Endothelial cell of umbilical vein (primary cell): ENCODE data around the gene CAPN8. TPM values are rescaled to one million over a fixed set of nuclear protein-coding genes. Genes with fewer than 3 reads are reported as not detected.

Experiments used
- BruUV-seq: library from RNA; stranded (reverse); fragments of 400-500 nt; replicated peaks from 2 replicates; lab custom pipeline; 2021; lab: Mats Ljungman, UMichigan
- CTCF ChIA-PET: fragments of 300-600, 350-600 bp; sonication (Branson Sonifier 250); formaldehyde crosslinking; loops from one replicate; lab custom pipeline; 2021; ENCODE audit warnings: antibody characterized with exemption, inconsistent platforms; lab: Charles Lee
- POLR2A ChIA-PET: fragments of 300-600, 350-600 bp; sonication (Branson Sonifier 250); formaldehyde crosslinking; loops from one replicate; lab custom pipeline; 2021; ENCODE audit warnings: antibody characterized with exemption, inconsistent platforms; lab: Charles Lee
- DNase-seq: peaks from one replicate; pipeline ENCODE4 v3.0.0-alpha.2; 2011; ENCODE audit warnings: low read depth, low spot score
- FAIRE-seq: peaks from 2 replicates; lab custom pipeline; 2011; peaks lifted over from hg19 to GRCh38; lab: Jason Lieb, UNC
- H2AFZ ChIP-seq: 2 replicates; pipeline ENCODE4 v1.6.0; 2012; ENCODE audit warnings: low read depth, low read length, control low read depth, inconsistent platforms
- H3K27ac ChIP-seq: 2 replicates; pipeline ENCODE4 v1.5.1; 2011; ENCODE audit warnings: low read depth, mild to moderate bottlenecking, control low read depth, low read length, moderate library complexity; ENCODE audit not compliant: insufficient read depth
- H3K27me3 ChIP-seq, 2 experiments: 2 replicates each; pipeline versions ENCODE4 v1.6.0 to v1.6.1; 2011; ENCODE audit warnings: low read length in 2 of 2, mixed read lengths in 1 of 2; ENCODE audit not compliant: control insufficient read depth in 2 of 2, insufficient read depth in 2 of 2
- H3K36me3 ChIP-seq, 2 experiments: 2 replicates in 1 of 2; 3 replicates in 1 of 2; pipeline ENCODE4 v1.5.1; 2011; ENCODE audit warnings: low read length in 2 of 2, mild to moderate bottlenecking in 1 of 2, moderate library complexity in 1 of 2; ENCODE audit not compliant: control insufficient read depth in 2 of 2, insufficient read depth in 2 of 2; ENCODE audit errors: extremely low read depth in 1 of 2
- H3K4me1 ChIP-seq: 3 replicates; pipeline ENCODE4 v1.5.1; 2011; ENCODE audit warnings: mild to moderate bottlenecking, low read length; ENCODE audit not compliant: control insufficient read depth, insufficient read depth; ENCODE audit errors: extremely low read depth
- H3K4me2 ChIP-seq: 2 replicates; pipeline ENCODE4 v1.6.1; 2011; ENCODE audit warnings: low read length, control low read depth, mixed read lengths; ENCODE audit not compliant: insufficient read depth
- H3K4me3 ChIP-seq, 3 experiments: fragments of 200-600 bp in 1 of 3; sonication (generic), shearing (Covaris generic) in 1 of 3; replicated peaks in 1 of 3; 2 replicates each; pipeline ENCODE4 v1.5.1; 2011 to 2016; ENCODE audit warnings: control low read depth in 3 of 3, low read length in 3 of 3, mild to moderate bottlenecking in 2 of 3, inconsistent platforms in 1 of 3, low read depth in 1 of 3, moderate library complexity in 1 of 3; ENCODE audit not compliant: insufficient read depth in 1 of 3
- H3K79me2 ChIP-seq: 2 replicates; pipeline ENCODE4 v1.6.0; 2012; ENCODE audit warnings: low read length, inconsistent platforms; ENCODE audit not compliant: control insufficient read depth, insufficient read depth
- H3K9ac ChIP-seq: replicated peaks from 2 replicates; pipeline ENCODE3; 2011; ENCODE audit warnings: low read length, control low read depth; ENCODE audit not compliant: insufficient read depth; ENCODE audit errors: extremely low read depth
- H3K9me1 ChIP-seq: replicated peaks from 3 replicates; pipeline ENCODE4 v1.6.0; 2011; ENCODE audit warnings: mild to moderate bottlenecking, low read length; ENCODE audit not compliant: control insufficient read depth, insufficient read depth; ENCODE audit errors: extremely low read depth
- H3K9me3 ChIP-seq: replicated peaks from 2 replicates; pipeline ENCODE4 v1.5.1; 2012; ENCODE audit warnings: low read length, inconsistent platforms; ENCODE audit not compliant: control insufficient read depth, insufficient read depth
- H4K20me1 ChIP-seq: replicated peaks from 2 replicates; pipeline ENCODE3; 2011; ENCODE audit warnings: mild to moderate bottlenecking, low read length; ENCODE audit not compliant: control insufficient read depth, insufficient read depth; ENCODE audit errors: extremely low read depth
- EZH2 ChIP-seq: IDR thresholded peaks from 2 replicates; pipeline ENCODE4 v1.6.1; 2012; ENCODE audit warnings: borderline replicate concordance, low read depth, mild to moderate bottlenecking, moderate library complexity, low read length, inconsistent platforms; ENCODE audit not compliant: severe bottlenecking
- FOS ChIP-seq: IDR thresholded peaks from 2 replicates; pipeline ENCODE4 v1.6.1; 2011; ENCODE audit warnings: mild to moderate bottlenecking, low read length, moderate library complexity, borderline replicate concordance; ENCODE audit not compliant: insufficient read depth
- GATA2 ChIP-seq: IDR thresholded peaks from 2 replicates; pipeline ENCODE4 v1.7.0; 2011; ENCODE audit warnings: low read depth, mild to moderate bottlenecking, moderate library complexity, mixed read lengths, low read length; ENCODE audit not compliant: insufficient read length, insufficient read depth
- JUN ChIP-seq: IDR thresholded peaks from 2 replicates; pipeline ENCODE4 v1.6.1; 2011; ENCODE audit warnings: borderline replicate concordance, low read depth; ENCODE audit not compliant: insufficient read length, insufficient read depth
- MAX ChIP-seq: IDR thresholded peaks from 2 replicates; pipeline ENCODE4 v1.6.1; 2011; ENCODE audit not compliant: insufficient read depth, insufficient read length
- MYC ChIP-seq: IDR thresholded peaks from one replicate; pipeline ENCODE4 v1.6.1; 2011; ENCODE audit warnings: mild to moderate bottlenecking, low read depth, low read length
- POLR2A ChIP-seq: IDR thresholded peaks from 2 replicates; pipeline ENCODE4 v1.6.1; 2012; ENCODE audit warnings: low read depth, mild to moderate bottlenecking, control low read depth, low read length
- POLR2AphosphoS5 ChIP-seq: IDR thresholded peaks from 2 replicates; pipeline ENCODE4 v1.6.1; 2012; ENCODE audit warnings: low read depth, mild to moderate bottlenecking, control low read depth, low read length, moderate library complexity; ENCODE audit not compliant: insufficient read depth
- dilution Hi-C: fragments of 300-500 bp; cut with MboI; formaldehyde crosslinking; loops from one replicate; pipeline ENCODE4 v1.15.0; 2019; ENCODE audit warnings: low sequenced_read_pairs; ENCODE audit not compliant: extremely low pct_ligation_motif_present
- intact Hi-C: fragments of 100-400 bp; cut with micrococcal nuclease; formaldehyde crosslinking; loops from one replicate; pipeline ENCODE4 v1.10.0; 2022
- polyA plus RNA-seq, 4 experiments: library from polyadenylated mRNA; depleted of rRNA in 3 of 4; stranded (reverse) in 3 of 4; unstranded in 1 of 4; fragments of >200 nt; gene quantifications; 2 replicates each; pipeline versions ENCODE4 v1.2.1 to v1.2.3, GENCODE V29; 2011 to 2012; ENCODE audit warnings: missing spikeins in 1 of 4
- total RNA-seq: library from RNA; stranded (reverse); gene quantifications from 2 replicates; pipeline ENCODE4 v1.2.3, GENCODE V29; 2021
- TF ChIP-seq, protein P1 (sequence below), 2 donors: IDR thresholded peaks; 1 replicate in 1 of 2; 2 replicates in 1 of 2; pipeline ENCODE4 v1.5.1; 2011; ENCODE audit warnings: low read length in 2 of 2, mild to moderate bottlenecking in 2 of 2, moderate library complexity in 2 of 2, control low read depth in 1 of 2, inconsistent platforms in 1 of 2, low read depth in 1 of 2; ENCODE audit not compliant: insufficient read depth in 1 of 2; ENCODE audit errors: extremely low read depth in 1 of 2

Gene CAPN8
- total and polyA plus RNA-seq, 2 donors (not counting 3 experiments of a cell fraction or from before 2014, with no cell fraction given) = not detected

GRCh38 chr1:223662943-223663342 is 2.6 kb downstream of the CAPN8 start:
- Histone ChIP-seq H3K27me3 (no peaks in the 10 kb centered on the region), H3K9me3 (no peaks in the 10 kb centered on the region), H3K4me3 (no peak overlapping the region), H3K27ac (no peak overlapping the region), H3K4me2 (no peak overlapping the region), H4K20me1 (no peaks in the 10 kb centered on the region), H3K36me3 (no peaks in the 10 kb centered on the region), H3K4me1 (no peaks in the 10 kb centered on the region), H3K79me2 (no peaks in the 10 kb centered on the region), H3K9ac (no peak overlapping the region), H2AFZ (no peak overlapping the region), H3K9me1 (no peaks in the 10 kb centered on the region)
- ChIA-PET POLR2A (no interaction called here), CTCF (no interaction called here)
- FAIRE-seq = no peak
- dilution Hi-C loops (no loop called here), intact Hi-C loops (no loop called here)
- BruUV-seq = no TSS peak
- TF ChIP-seq GATA2 = no peak
- no peak for TF ChIP-seq POLR2AphosphoS5
- TF ChIP-seq EZH2 = no peak
- TF ChIP-seq MYC = no peak
- TF ChIP-seq FOS = no peak
- TF ChIP-seq MAX = no peak
- no peak for TF ChIP-seq POLR2A
- no peak for TF ChIP-seq JUN
- TF ChIP-seq, protein P1, sequence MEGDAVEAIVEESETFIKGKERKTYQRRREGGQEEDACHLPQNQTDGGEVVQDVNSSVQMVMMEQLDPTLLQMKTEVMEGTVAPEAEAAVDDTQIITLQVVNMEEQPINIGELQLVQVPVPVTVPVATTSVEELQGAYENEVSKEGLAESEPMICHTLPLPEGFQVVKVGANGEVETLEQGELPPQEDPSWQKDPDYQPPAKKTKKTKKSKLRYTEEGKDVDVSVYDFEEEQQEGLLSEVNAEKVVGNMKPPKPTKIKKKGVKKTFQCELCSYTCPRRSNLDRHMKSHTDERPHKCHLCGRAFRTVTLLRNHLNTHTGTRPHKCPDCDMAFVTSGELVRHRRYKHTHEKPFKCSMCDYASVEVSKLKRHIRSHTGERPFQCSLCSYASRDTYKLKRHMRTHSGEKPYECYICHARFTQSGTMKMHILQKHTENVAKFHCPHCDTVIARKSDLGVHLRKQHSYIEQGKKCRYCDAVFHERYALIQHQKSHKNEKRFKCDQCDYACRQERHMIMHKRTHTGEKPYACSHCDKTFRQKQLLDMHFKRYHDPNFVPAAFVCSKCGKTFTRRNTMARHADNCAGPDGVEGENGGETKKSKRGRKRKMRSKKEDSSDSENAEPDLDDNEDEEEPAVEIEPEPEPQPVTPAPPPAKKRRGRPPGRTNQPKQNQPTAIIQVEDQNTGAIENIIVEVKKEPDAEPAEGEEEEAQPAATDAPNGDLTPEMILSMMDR (IDR thresholded peaks at IDR 0.05; ENCODE audit: extremely low read depth in 1 of 2, insufficient read depth in 1 of 2, low read depth in 1 of 2, low read length in 2 of 2) = no peak
- DNase-seq = no peak
